Stimulated activated CD8-positive, alpha-beta memory T cell treated with anti-CD3 and anti-CD28 coated beads, Interleukin-7, amount 100 ng/mL, for 48 hours (primary cell): ENCODE results near the gene PHF5A.
"Not testable (repeated sequence)": the region's sequence is repeated elsewhere in the genome, so short reads cannot be mapped to it uniquely, and the experiment has no call there.

ENCODE experiments used
- DNase-seq, 2 donors: peaks; one replicate each; pipeline ENCODE4 v3.0.0-alpha.2; 2020; ENCODE audit warnings: low read depth in 1 of 2; ENCODE audit errors: extremely low read depth in 1 of 2

Gene PHF5A

GRCh38 chr22:41448189-41448808 is 20.2 kb downstream of the PHF5A start:
- peak; percentile 79 to 89 for DNase-seq

- DNase-seq = peak in 1 of 2 donors; percentile 45
Observed at GRCh38 chr22:41447435-41448188, 20.9 kb downstream of the PHF5A start.

GRCh38 chr22:41446639-41447434 is 21.7 kb downstream of the PHF5A start, which contains the start of gene TOB2:
TOB2 (minus strand) TSS chr22:41446801; CDS start chr22:41437345, 9,456 bp downstream.
- peak; percentile 88 to 90 for DNase-seq

GRCh38 chr22:41446057-41446501 is 22.4 kb downstream of the PHF5A start:
- no peak for DNase-seq

GRCh38 chr22:41445129-41446056 is 23.1 kb downstream of the PHF5A start:
- DNase-seq = no peak

GRCh38 chr22:41444360-41445128 is 23.9 kb downstream of the PHF5A start:
- DNase-seq = peak; percentile 81 to 91

- DNase-seq = no peak
Observed at GRCh38 chr22:41442240-41442792, 26.2 kb downstream of the PHF5A start.

GRCh38 chr22:41440511-41440910 is 28.0 kb downstream of the PHF5A start:
- DNase-seq = not testable (repeated sequence)

GRCh38 chr22:41437198-41437597 is 31.3 kb downstream of the PHF5A start:
- no peak for DNase-seq

GRCh38 chr22:41436322-41437113 is 32.0 kb downstream of the PHF5A start:
- no peak for DNase-seq

- no peak for DNase-seq
Observed at GRCh38 chr22:41435560-41435959, 32.9 kb downstream of the PHF5A start.

GRCh38 chr22:41434361-41435003 is 34.0 kb downstream of the PHF5A start:
- not testable (repeated sequence) for DNase-seq

- DNase-seq = not testable (repeated sequence)
Observed at GRCh38 chr22:41433480-41433879, 35.0 kb downstream of the PHF5A start.

- no peak for DNase-seq
Observed at GRCh38 chr22:41431656-41432055, 36.8 kb downstream of the PHF5A start.

GRCh38 chr22:41429951-41430332 is 38.5 kb downstream of the PHF5A start:
- no peak for DNase-seq

GRCh38 chr22:41429232-41429950 is 39.1 kb downstream of the PHF5A start:
- DNase-seq = no peak

GRCh38 chr22:41425660-41426365 is 42.7 kb downstream of the PHF5A start:
- DNase-seq = no peak
